SU-DHL-6 (cell line): ENCODE results near the gene SEC14L5.

Experiments used
- H2AFZ ChIP-seq: fragments of 200-600 bp; sonication (generic); 2 replicates; pipeline ENCODE4 v1.6.1; 2014; ENCODE audit warnings: low read depth, mild to moderate bottlenecking, moderate library complexity, mixed read lengths, antibody characterized with exemption, low read length; ENCODE audit not compliant: severe bottlenecking
- H3F3A ChIP-seq: fragments of 200-600 bp; shearing (Covaris generic); 2 replicates; pipeline ENCODE4 v1.6.0; 2016; ENCODE audit warnings: antibody characterized with exemption, mild to moderate bottlenecking; ENCODE audit not compliant: insufficient read depth
- H3K27ac ChIP-seq: fragments of 200-600 bp; sonication (generic); 2 replicates; pipeline ENCODE4 v1.5.1; 2016; ENCODE audit warnings: low read depth, mild to moderate bottlenecking, low read length, moderate library complexity, mixed read lengths
- H3K27me3 ChIP-seq: fragments of 200-600 bp; sonication (generic), shearing (Covaris generic); 2 replicates; pipeline ENCODE4 v1.6.0; 2014; ENCODE audit warnings: mild to moderate bottlenecking, low read length
- H3K36me3 ChIP-seq: fragments of 200-600 bp; sonication (generic); 2 replicates; pipeline ENCODE4 v1.6.1; 2014; ENCODE audit warnings: mild to moderate bottlenecking, low read length, mixed read lengths
- H3K4me2 ChIP-seq: fragments of 300-600, 200-600 bp; shearing (Covaris generic), sonication (generic); 2 replicates; pipeline ENCODE4 v1.6.0; 2014; ENCODE audit warnings: low read length, low read depth, mild to moderate bottlenecking; ENCODE audit not compliant: poor library complexity, severe bottlenecking
- H3K4me3 ChIP-seq: fragments of 200-600 bp; sonication (generic); 2 replicates; pipeline ENCODE4 v1.5.1; 2014; ENCODE audit warnings: antibody characterized with exemption, low read length, mild to moderate bottlenecking, mixed read lengths; ENCODE audit not compliant: insufficient read depth, poor library complexity, severe bottlenecking
- H3K79me2 ChIP-seq: fragments of 200-600 bp; sonication (generic); 2 replicates; pipeline ENCODE4 v1.6.1; 2014; ENCODE audit warnings: mild to moderate bottlenecking, low read length, moderate library complexity; ENCODE audit not compliant: insufficient read depth
- H3K9ac ChIP-seq: fragments of 200-600 bp; sonication (generic); 2 replicates; pipeline ENCODE4 v1.7.0; 2014; ENCODE audit warnings: mild to moderate bottlenecking, low read length
- H3K9me2 ChIP-seq: fragments of 200-600 bp; sonication (generic); replicated peaks from 2 replicates; pipeline ENCODE4 v1.6.1; 2014; ENCODE audit warnings: low read length; ENCODE audit not compliant: insufficient read depth
- H3K9me3 ChIP-seq: fragments of 200-600 bp; sonication (generic); 2 replicates; pipeline ENCODE4 v1.6.1; 2014; ENCODE audit warnings: low read length, mixed read lengths; ENCODE audit not compliant: insufficient read depth
- H4K20me1 ChIP-seq: fragments of 200-600 bp; sonication (generic); 2 replicates; pipeline ENCODE4 v1.6.1; 2014; ENCODE audit warnings: low read depth, mild to moderate bottlenecking, antibody characterized with exemption, low read length, moderate library complexity, mixed read lengths
- CTCF ChIP-seq: fragments of 200-600 bp; sonication (generic); IDR thresholded peaks from one replicate; pipeline ENCODE4 v1.5.1; 2017; ENCODE audit warnings: antibody characterized with exemption, mild to moderate bottlenecking, low read length, moderate library complexity; ENCODE audit not compliant: insufficient read depth, poor library complexity, severe bottlenecking
- EZH2phosphoT487 ChIP-seq: fragments of 200-600 bp; sonication (generic), shearing (Covaris generic); conservative IDR thresholded peaks from 2 replicates; pipeline ENCODE4 v1.6.1; 2018; ENCODE audit warnings: mild to moderate bottlenecking, antibody characterized with exemption, low read length, moderate library complexity, mixed read lengths

Gene SEC14L5

GRCh38 chr16:4981473-4981872 is 23.3 kb downstream of the SEC14L5 start:
- no peak overlapping the region for H3K4me2 ChIP-seq
- TF ChIP-seq CTCF (no peak), EZH2phosphoT487 (no peak)
- no peaks in the 10 kb centered on the region for H3K9me2 ChIP-seq
- peaks cover 4% of the 10 kb centered on the region; the same call in 1 of the 2 replicates for H3K9me3 ChIP-seq
- no peaks in the 10 kb centered on the region for H3K79me2 ChIP-seq
- H3K9ac ChIP-seq: no peak overlapping the region
- H3K27me3 ChIP-seq: 0 out of 2 replicates have a peak, but pooled peaks cover 2% of the 10 kb centered on the region
- H3F3A ChIP-seq: no peaks in the 10 kb centered on the region
- no peak overlapping the region for H3K27ac ChIP-seq
- H2AFZ ChIP-seq: no peak overlapping the region
- no peaks in the 10 kb centered on the region for H4K20me1 ChIP-seq
- no peaks in the 10 kb centered on the region for H3K36me3 ChIP-seq
- H3K4me3 ChIP-seq: no peak overlapping the region

GRCh38 chr16:4982056-4982867 is 24.1 kb downstream of the SEC14L5 start:
- Histone ChIP-seq H3K79me2 (no peaks in the 10 kb centered on the region), H3K4me2 (no peak overlapping the region), H2AFZ (no peak overlapping the region), H3F3A (no peaks in the 10 kb centered on the region), H4K20me1 (no peaks in the 10 kb centered on the region), H3K9me3 (peaks cover 4% of the 10 kb centered on the region; the same call in 1 of the 2 replicates), H3K9ac (no peak overlapping the region), H3K27ac (no peak overlapping the region), H3K4me3 (no peak overlapping the region), H3K27me3 (0 out of 2 replicates have a peak, but pooled peaks cover 2% of the 10 kb centered on the region), H3K9me2 (no peaks in the 10 kb centered on the region), H3K36me3 (no peaks in the 10 kb centered on the region)
- TF ChIP-seq EZH2phosphoT487: no peak
- no peak for TF ChIP-seq CTCF

- H2AFZ ChIP-seq: no peak overlapping the region
- H3K4me3 ChIP-seq: no peak overlapping the region
- H3K4me2 ChIP-seq: no peak overlapping the region
- no peaks in the 10 kb centered on the region for H3K9me2 ChIP-seq
- no peaks in the 10 kb centered on the region for H3K79me2 ChIP-seq
- TF ChIP-seq EZH2phosphoT487: no peak
- TF ChIP-seq CTCF: no peak
- no peak overlapping the region for H3K9ac ChIP-seq
- H3K9me3 ChIP-seq: peaks cover 4% of the 10 kb centered on the region; the same call in 1 of the 2 replicates
- no peaks in the 10 kb centered on the region for H4K20me1 ChIP-seq
- H3K27me3 ChIP-seq: 0 out of 2 replicates have a peak, but pooled peaks cover 2% of the 10 kb centered on the region
- no peaks in the 10 kb centered on the region for H3F3A ChIP-seq
- H3K36me3 ChIP-seq: no peaks in the 10 kb centered on the region
- H3K27ac ChIP-seq: no peak overlapping the region
Observed at GRCh38 chr16:4984174-4984990, 26.3 kb downstream of the SEC14L5 start.
